ENCODE measurements around the gene DHRS11. TPM values are rescaled to one million over a fixed set of nuclear protein-coding genes. Genes with fewer than 3 reads are reported as not detected.

DHRS11 gene
- polyA plus RNA-seq, 4 donors = 21.8 to 33.2 (median 25.4) TPM

DNA sequence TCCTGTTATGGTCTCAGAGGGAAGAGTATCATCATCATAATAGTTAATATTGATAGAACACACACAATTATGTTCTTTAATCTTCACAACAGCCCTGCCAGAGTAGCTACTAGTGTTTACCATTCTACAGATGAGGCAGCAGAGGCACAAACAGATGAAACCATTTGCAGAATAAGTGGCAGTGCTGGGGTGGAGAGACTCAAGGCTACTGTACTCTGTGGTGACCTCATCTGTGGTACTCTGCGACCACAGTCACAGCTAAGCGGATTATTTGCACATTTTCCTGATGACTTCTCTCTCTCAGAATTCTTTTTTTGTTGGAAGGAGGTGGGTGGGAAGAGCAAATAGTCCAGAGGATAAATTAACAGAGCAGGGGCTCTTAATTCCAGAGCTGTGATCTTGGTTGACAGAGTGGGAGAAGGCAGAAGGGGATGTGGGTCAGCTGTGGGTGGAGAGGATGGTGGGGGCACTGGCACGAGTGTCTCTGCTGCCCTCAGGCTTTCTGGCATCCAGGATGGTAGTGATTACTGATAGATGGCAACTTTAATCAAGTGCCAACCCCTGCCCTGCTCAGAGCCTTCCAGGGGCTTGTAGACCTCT lies 51.5 kb downstream of the DHRS11 start:
- DNase-seq (ENCODE audit: low read depth in 4 of 4, low spot score in 2 of 4) = no peak

DNA sequence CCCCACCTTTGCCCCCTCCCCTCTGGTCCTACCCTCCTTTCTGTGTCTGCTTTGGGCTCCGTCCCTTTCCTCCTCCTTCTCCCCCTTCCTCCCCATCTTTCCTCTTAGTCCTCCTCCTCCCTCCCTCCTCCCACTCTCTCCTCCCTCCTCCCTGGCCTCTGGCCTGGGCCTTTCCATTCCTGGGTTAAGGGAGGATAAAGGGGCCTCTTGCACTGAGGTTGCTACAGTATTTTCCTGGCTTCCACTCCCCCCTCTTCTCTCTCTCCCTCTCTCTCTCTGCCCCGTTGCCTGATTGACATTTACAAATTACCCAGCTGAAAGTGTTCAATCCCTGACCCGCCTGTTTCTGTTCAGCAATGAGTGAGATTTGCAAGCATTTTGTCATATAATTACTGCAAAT lies 53.7 kb downstream of the DHRS11 start:
- DNase-seq (ENCODE audit: low read depth in 4 of 4, low spot score in 2 of 4) = no peak

DNA sequence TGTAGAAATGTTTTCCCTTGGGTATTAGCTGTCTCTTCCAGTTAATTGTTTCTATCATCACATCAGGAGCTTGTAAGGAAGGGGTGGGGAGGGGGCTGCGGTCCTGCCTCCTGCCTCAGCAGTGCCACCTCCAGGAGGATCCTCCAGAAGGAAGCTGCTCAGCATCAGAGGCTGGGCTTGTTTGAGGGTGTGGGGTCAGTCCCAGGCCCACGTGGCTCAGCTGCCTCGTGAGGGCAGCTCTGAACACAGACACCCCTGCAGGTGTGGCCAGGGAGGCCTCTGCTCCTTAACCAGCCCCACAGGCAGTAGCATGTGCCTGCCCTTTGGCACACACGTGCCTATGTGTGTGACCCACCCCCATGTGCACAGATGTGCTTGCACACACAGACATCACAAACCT lies 56.0 kb downstream of the DHRS11 start:
- no peak for DNase-seq (ENCODE audit: low read depth in 4 of 4, low spot score in 2 of 4)

DNA sequence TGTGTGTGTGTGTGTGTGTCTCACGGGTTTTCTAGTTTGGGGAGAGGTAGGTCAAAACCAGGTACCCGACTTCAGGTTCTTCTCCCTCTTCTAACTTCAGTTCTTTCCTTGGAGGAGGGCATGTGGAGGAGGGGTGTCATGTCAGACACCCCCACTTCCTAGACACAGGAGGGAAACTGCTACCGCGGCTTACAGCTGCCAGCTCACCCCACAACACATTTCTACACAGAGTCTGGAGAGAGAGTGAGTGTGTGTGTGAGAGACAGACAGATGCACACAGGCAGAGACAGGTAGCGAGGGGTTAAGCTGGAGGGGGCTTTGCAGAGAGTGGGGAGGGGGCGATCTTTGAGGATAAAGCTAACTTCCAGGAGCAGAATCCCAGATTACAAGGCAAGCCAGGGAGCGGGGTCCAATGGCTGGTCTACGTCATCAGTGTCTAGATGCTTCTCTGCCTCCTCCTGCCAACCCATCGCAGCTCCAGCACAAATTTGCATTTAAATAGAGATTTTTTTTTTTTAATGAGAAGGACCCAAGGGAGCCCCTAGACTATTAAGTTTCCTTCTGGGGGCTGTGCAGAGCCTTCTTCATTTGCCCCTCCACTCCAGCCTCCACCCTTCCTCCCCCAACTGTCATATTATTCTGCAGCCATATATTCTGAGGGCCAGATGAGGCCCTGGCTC lies 58.6 kb downstream of the DHRS11 start:
- DNase-seq (ENCODE audit: low read depth in 4 of 4, low spot score in 2 of 4) = no peak

Other genes with a start within 250 kb of the DHRS11 start
- gene TBC1D3H, start 203.4 kb upstream of the DHRS11 start, polyA plus RNA-seq (ENCODE audit: insufficient read length in 4 of 4) = not detected
- 10 to 100 TPM; 65.6 to 80.1 (median 69.8) TPM for gene ZNHIT3, start 105.2 kb upstream of the DHRS11 start, polyA plus RNA-seq (ENCODE audit: insufficient read length in 4 of 4)
- gene MYO19, start 57.0 kb upstream of the DHRS11 start, polyA plus RNA-seq (ENCODE audit: insufficient read length in 4 of 4) = 10 to 100 TPM; 28.7 to 70.9 (median 49.3) TPM
- gene PIGW, start 56.9 kb upstream of the DHRS11 start, polyA plus RNA-seq (ENCODE audit: insufficient read length in 4 of 4) = 10 to 100 TPM; 11.5 to 12.9 (median 11.9) TPM
- gene GGNBP2, start 47.0 kb upstream of the DHRS11 start, polyA plus RNA-seq (ENCODE audit: insufficient read length in 4 of 4) = 100 to 1,000 TPM in 1 of 4 donors, 10 to 100 TPM in 3; 65.5 to 106 (median 82.6) TPM
- 1 to 10 TPM; 3.6 to 5.2 (median 4.8) TPM for gene MRM1, start 9.7 kb downstream of the DHRS11 start, polyA plus RNA-seq (ENCODE audit: insufficient read length in 4 of 4)